ENCODE data around the gene MUC5AC. TPM values are rescaled to one million over a fixed set of nuclear protein-coding genes. Genes with fewer than 3 reads are reported as not detected.

Gene MUC5AC
- total RNA-seq, 1 donor from 2014 or later: not detected

- Mint-ChIP-seq H3K4me3 (ENCODE audit: low read depth) (no peak overlapping the region), H3K36me3 (ENCODE audit: insufficient read depth) (no peaks in the 10 kb centered on the region), H3K27me3 (peaks cover 3% of the 10 kb centered on the region), H3K4me1 (ENCODE audit: low read depth) (no peaks in the 10 kb centered on the region), H3K27ac (no peak overlapping the region), H3K9me3 (ENCODE audit: low read depth) (no peaks in the 10 kb centered on the region)
- no peak for TF ChIP-seq CTCF (IDR thresholded peaks at IDR 0.05; ENCODE audit: unreplicated experiment)
- DNase-seq (ENCODE audit: low spot score, unreplicated experiment): no peak
Measured at GRCh38 chr11:1178906-1179305, 21.2 kb downstream of the MUC5AC start.

GRCh38 chr11:1179641-1180040 is 21.9 kb downstream of the MUC5AC start:
- no peak for TF ChIP-seq CTCF (IDR thresholded peaks at IDR 0.05; ENCODE audit: unreplicated experiment)
- Mint-ChIP-seq H3K36me3 (ENCODE audit: insufficient read depth) (no peaks in the 10 kb centered on the region), H3K27me3 (peaks cover 3% of the 10 kb centered on the region)

GRCh38 chr11:1180171-1180570 is 22.4 kb downstream of the MUC5AC start:
- TF ChIP-seq CTCF (IDR thresholded peaks at IDR 0.05; ENCODE audit: unreplicated experiment): no peak
- no peaks in the 10 kb centered on the region for H3K36me3 Mint-ChIP-seq (ENCODE audit: insufficient read depth)
- no peak overlapping the region for H3K4me3 Mint-ChIP-seq (ENCODE audit: low read depth)

More at GRCh38 chr11:1179641-1180040, 21.9 kb downstream of the MUC5AC start:
- Mint-ChIP-seq H3K4me1 (ENCODE audit: low read depth) (no peaks in the 10 kb centered on the region), H3K9me3 (ENCODE audit: low read depth) (no peaks in the 10 kb centered on the region), H3K27ac (no peak overlapping the region), H3K4me3 (ENCODE audit: low read depth) (no peak overlapping the region)
- no peak for DNase-seq (ENCODE audit: low spot score, unreplicated experiment)

GRCh38 chr11:1180947-1181391 is 23.2 kb downstream of the MUC5AC start:
- no peak overlapping the region for H3K27ac Mint-ChIP-seq
- DNase-seq (ENCODE audit: low spot score, unreplicated experiment): no peak
- H3K36me3 Mint-ChIP-seq (ENCODE audit: insufficient read depth): no peaks in the 10 kb centered on the region
- no peak overlapping the region for H3K4me3 Mint-ChIP-seq (ENCODE audit: low read depth)
- TF ChIP-seq CTCF (IDR thresholded peaks at IDR 0.05; ENCODE audit: unreplicated experiment): no peak
- no peaks in the 10 kb centered on the region for H3K27me3 Mint-ChIP-seq
- no peaks in the 10 kb centered on the region for H3K9me3 Mint-ChIP-seq (ENCODE audit: low read depth)
- no peaks in the 10 kb centered on the region for H3K4me1 Mint-ChIP-seq (ENCODE audit: low read depth)

More at GRCh38 chr11:1180171-1180570, 22.4 kb downstream of the MUC5AC start:
- peaks cover 3% of the 10 kb centered on the region for H3K27me3 Mint-ChIP-seq
- no peak overlapping the region for H3K27ac Mint-ChIP-seq
- DNase-seq (ENCODE audit: low spot score, unreplicated experiment): no peak
- no peaks in the 10 kb centered on the region for H3K9me3 Mint-ChIP-seq (ENCODE audit: low read depth)
- no peaks in the 10 kb centered on the region for H3K4me1 Mint-ChIP-seq (ENCODE audit: low read depth)

- Mint-ChIP-seq H3K36me3 (ENCODE audit: insufficient read depth) (no peaks in the 10 kb centered on the region), H3K27me3 (no peaks in the 10 kb centered on the region), H3K9me3 (ENCODE audit: low read depth) (no peaks in the 10 kb centered on the region), H3K4me1 (ENCODE audit: low read depth) (no peaks in the 10 kb centered on the region), H3K27ac (no peak overlapping the region), H3K4me3 (ENCODE audit: low read depth) (no peak overlapping the region)
- no peak for DNase-seq (ENCODE audit: low spot score, unreplicated experiment)
- TF ChIP-seq CTCF (IDR thresholded peaks at IDR 0.05; ENCODE audit: unreplicated experiment): no peak
Measured at GRCh38 chr11:1181420-1181819, 23.7 kb downstream of the MUC5AC start.

Measured in progenitor cell of endocrine pancreas (in vitro differentiated cells).